Skeletal muscle tissue (tissue), 1 donor: Measurements from ENCODE around the gene ZNF226. TPM values are rescaled to one million over a fixed set of nuclear protein-coding genes. Genes with fewer than 3 reads are reported as not detected.

Experiments used
- total RNA-seq: library from RNA; depleted of rRNA; stranded (reverse); fragments of >200 nt; gene quantifications from one replicate; pipeline ENCODE4 v1.2.3, GENCODE V29; 2014

The ZNF226 gene
- total RNA-seq, 1 donor from 2014 or later: 15.7 TPM

Other genes starting within 250 kb of the ZNF226 start
- gene ZNF45, start 229.8 kb upstream of the ZNF226 start, total RNA-seq: 13.0 TPM
- gene ZNF221, start 213.9 kb upstream of the ZNF226 start, total RNA-seq: 6.3 TPM
- gene ZNF155, start 180.9 kb upstream of the ZNF226 start, total RNA-seq: 13.0 TPM
- 4.2 TPM for gene ZNF230, start 162.1 kb upstream of the ZNF226 start, total RNA-seq
- 5.7 TPM for gene ZNF222, start 139.7 kb upstream of the ZNF226 start, total RNA-seq
- gene ZNF223, start 113.1 kb upstream of the ZNF226 start, total RNA-seq: 5.2 TPM
- gene ZNF284, start 92.9 kb upstream of the ZNF226 start, total RNA-seq: 2.6 TPM
- gene ZNF224, start 70.7 kb upstream of the ZNF226 start, total RNA-seq: 30.3 TPM
- gene ZNF225, start 51.7 kb upstream of the ZNF226 start, total RNA-seq: 7.3 TPM
- 11.5 TPM for gene ZNF234, start 23.5 kb upstream of the ZNF226 start, total RNA-seq
- gene ZNF227, start 47.4 kb downstream of the ZNF226 start, total RNA-seq: 21.4 TPM
- 1.6 TPM for gene ZNF233, start 94.8 kb downstream of the ZNF226 start, total RNA-seq
- 8.9 TPM for gene ZNF235, start 139.9 kb downstream of the ZNF226 start, total RNA-seq
- 5.7 TPM for gene ZNF112, start 191.6 kb downstream of the ZNF226 start, total RNA-seq
- 7.3 TPM for gene ZNF285, start 236.5 kb downstream of the ZNF226 start, total RNA-seq